ENCODE results near the gene RAPSN.

GRCh38 chr11:47483457-47483856, 34.5 kb upstream of the RAPSN start:
- TF ChIP-seq CTCF (IDR thresholded peaks at IDR 0.05; ENCODE audit: control extremely low read depth in 1 of 3, insufficient read depth in 1 of 3, low read depth in 1 of 3, low read length in 3 of 3) (no peak), HDAC2 (IDR thresholded peaks at IDR 0.05; ENCODE audit: borderline replicate concordance in 1 of 2, low read depth in 2 of 2, low read length in 2 of 2) (no peak), POLR2A (IDR thresholded peaks at IDR 0.05; ENCODE audit: control extremely low read depth in 1 of 2, low read depth in 2 of 2, low read length in 2 of 2) (no peak), SP1 (IDR thresholded peaks at IDR 0.05; ENCODE audit: low read depth, low read length) (no peak), JUN (IDR thresholded peaks at IDR 0.05; ENCODE audit: low read depth, low read length) (no peak), EP300 (IDR thresholded peaks at IDR 0.05; ENCODE audit: borderline replicate concordance in 1 of 2, low read depth in 2 of 2, low read length in 2 of 2) (no peak), MAFK (IDR thresholded peaks at IDR 0.05; ENCODE audit: low read depth, low read length) (no peak)
